OCI-LY7 (cell line): ENCODE measurements around the gene CPZ. TPM values are rescaled to one million over a fixed set of nuclear protein-coding genes. Genes with fewer than 3 reads are reported as not detected.

ENCODE experiments used
- BruUV-seq: library from RNA; stranded (reverse); fragments of 400-500 nt; replicated peaks from 2 replicates; lab custom pipeline; 2021; lab: Mats Ljungman, UMichigan
- CTCF ChIA-PET: fragments of 300-600 bp; sonication (Branson Sonifier 250); formaldehyde crosslinking; loops from one replicate; lab custom pipeline; 2022; ENCODE audit warnings: antibody characterized with exemption; ENCODE audit not compliant: unreplicated experiment; lab: Charles Lee
- POLR2A ChIA-PET: fragments of 300-600 bp; sonication (Branson Sonifier 250); formaldehyde crosslinking; loops from one replicate; lab custom pipeline; 2022; ENCODE audit warnings: antibody characterized with exemption; lab: Charles Lee
- DNase-seq: peaks from one replicate; pipeline ENCODE4 v3.0.0-alpha.2; 2015; ENCODE audit warnings: low spot score
- H2AFZ ChIP-seq: fragments of 200-600 bp; sonication (generic), shearing (Covaris generic); 2 replicates; pipeline ENCODE4 v1.6.1; 2014; ENCODE audit warnings: mild to moderate bottlenecking, antibody characterized with exemption, low read length, moderate library complexity
- H3K27ac ChIP-seq: fragments of 200-600 bp; sonication (generic); 2 replicates; pipeline ENCODE4 v1.5.1; 2014; ENCODE audit warnings: mixed run types, low read depth, mild to moderate bottlenecking, moderate library complexity, low read length, inconsistent platforms; ENCODE audit not compliant: poor library complexity, severe bottlenecking
- H3K36me3 ChIP-seq: fragments of 200-600 bp; sonication (generic); 2 replicates; pipeline ENCODE4 v1.6.1; 2014; ENCODE audit warnings: mild to moderate bottlenecking, antibody characterized with exemption, low read length, moderate library complexity, mixed read lengths; ENCODE audit not compliant: insufficient read depth
- H3K4me1 ChIP-seq: fragments of 200-600 bp; sonication (generic); 2 replicates; pipeline ENCODE4 v1.5.1; 2014; ENCODE audit warnings: mild to moderate bottlenecking, low read length; ENCODE audit not compliant: insufficient read depth, poor library complexity, severe bottlenecking
- H3K4me2 ChIP-seq: fragments of 200-600 bp; sonication (generic); 2 replicates; pipeline ENCODE4 v1.6.1; 2014; ENCODE audit warnings: mild to moderate bottlenecking, low read length
- H3K4me3 ChIP-seq: fragments of 200-600 bp; sonication (generic); 2 replicates; pipeline ENCODE4 v1.5.1; 2014; ENCODE audit warnings: mild to moderate bottlenecking, low read depth, low read length; ENCODE audit not compliant: poor library complexity, severe bottlenecking
- H3K79me2 ChIP-seq: fragments of 200-600 bp; sonication (generic); 2 replicates; pipeline ENCODE4 v1.6.1; 2016; ENCODE audit warnings: low read depth, mild to moderate bottlenecking, low read length, moderate library complexity, mixed read lengths; ENCODE audit not compliant: insufficient read depth
- H3K9me2 ChIP-seq: fragments of 200-600 bp; sonication (generic); 2 replicates; pipeline ENCODE4 v1.6.1; 2016; ENCODE audit warnings: mild to moderate bottlenecking, low read length, mixed read lengths; ENCODE audit not compliant: insufficient read depth
- H3K9me3 ChIP-seq: fragments of 200-600 bp; sonication (generic); 2 replicates; pipeline ENCODE4 v1.6.1; 2014; ENCODE audit warnings: mild to moderate bottlenecking, mixed run types, low read length, mixed read lengths
- H4K20me1 ChIP-seq: fragments of 200-600 bp; sonication (generic); 2 replicates; pipeline ENCODE4 v1.6.1; 2014; ENCODE audit warnings: mild to moderate bottlenecking, antibody characterized with exemption, low read length, moderate library complexity, mixed read lengths; ENCODE audit not compliant: insufficient read depth
- CTCF ChIP-seq: fragments of 200-600 bp; sonication (generic); conservative IDR thresholded peaks from 2 replicates; pipeline ENCODE4 v1.5.1; 2014; ENCODE audit warnings: mild to moderate bottlenecking, antibody characterized with exemption, low read length, moderate library complexity, mixed read lengths
- EZH2phosphoT487 ChIP-seq: fragments of 200-600 bp; sonication (generic); IDR thresholded peaks from 2 replicates; pipeline ENCODE4 v1.6.1; 2018; ENCODE audit warnings: low read depth, borderline replicate concordance, mild to moderate bottlenecking, mixed run types, antibody characterized with exemption, low read length, moderate library complexity, mixed read lengths
- intact Hi-C: fragments of 100-400 bp; cut with micrococcal nuclease; formaldehyde crosslinking; loops from one replicate; pipeline ENCODE4 v1.10.0; 2022; ENCODE audit not compliant: unreplicated experiment
- total RNA-seq, 2 experiments: library from RNA; depleted of rRNA in 1 of 2; stranded (reverse); fragments of >200 nt in 1 of 2; shearing (Covaris generic) in 1 of 2; gene quantifications; 2 replicates each; pipeline ENCODE4 v1.2.3, GENCODE V29; 2014 to 2022

Gene CPZ
- total RNA-seq, 2 experiments from 2014 or later = not detected

DNA sequence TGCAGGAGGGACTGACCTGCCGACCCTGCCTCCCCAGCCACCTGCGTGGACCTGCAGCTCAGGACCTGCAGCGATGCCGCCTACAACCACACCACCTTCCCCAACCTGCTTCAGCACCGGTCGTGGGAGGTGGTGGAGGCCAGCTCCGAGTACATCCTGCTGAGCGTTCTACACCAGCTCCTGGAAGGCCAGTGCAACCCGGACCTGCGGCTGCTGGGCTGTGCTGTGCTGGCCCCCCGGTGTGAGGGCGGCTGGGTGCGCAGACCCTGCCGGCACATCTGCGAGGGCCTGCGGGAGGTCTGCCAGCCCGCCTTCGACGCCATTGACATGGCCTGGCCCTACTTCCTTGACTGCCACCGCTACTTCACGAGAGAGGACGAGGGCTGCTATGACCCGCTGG is 8.5 kb downstream of the CPZ start:
- Histone ChIP-seq H2AFZ (no peak overlapping the region), H3K4me2 (no peak overlapping the region), H3K4me1 (no peaks in the 10 kb centered on the region), H3K4me3 (no peak overlapping the region), H4K20me1 (no peaks in the 10 kb centered on the region), H3K9me3 (no peaks in the 10 kb centered on the region), H3K27ac (no peak overlapping the region), H3K36me3 (no peaks in the 10 kb centered on the region), H3K79me2 (no peaks in the 10 kb centered on the region), H3K9me2 (no peaks in the 10 kb centered on the region)
- intact Hi-C loops = no loop called here
- no peak for TF ChIP-seq EZH2phosphoT487
- TF ChIP-seq CTCF = no peak
- no peak for DNase-seq
- ChIA-PET CTCF (no interaction called here), POLR2A (no interaction called here)
- BruUV-seq = no TSS peak

GRCh38 chr4:8601556-8601955 is 9.0 kb downstream of the CPZ start:
- no TSS peak for BruUV-seq
- H2AFZ ChIP-seq = no peak overlapping the region

More at GRCh38 chr4:8601556-8601955, 9.0 kb downstream of the CPZ start:
- Histone ChIP-seq H3K4me3 (no peak overlapping the region), H3K27ac (no peak overlapping the region), H3K79me2 (no peaks in the 10 kb centered on the region), H3K9me3 (no peaks in the 10 kb centered on the region), H3K4me1 (no peaks in the 10 kb centered on the region), H3K36me3 (no peaks in the 10 kb centered on the region), H3K9me2 (no peaks in the 10 kb centered on the region), H3K4me2 (no peak overlapping the region), H4K20me1 (no peaks in the 10 kb centered on the region)
- intact Hi-C loops = no loop called here
- TF ChIP-seq EZH2phosphoT487 = no peak
- TF ChIP-seq CTCF = no peak
- CTCF ChIA-PET = no interaction called here
- no peak for DNase-seq
- POLR2A ChIA-PET = no interaction called here
